Activated gamma-delta T cell treated with Interleukin-2 at 50 U/mL for 16 hours (primary cell): Measurements from ENCODE around the gene EDRF1.
"Not testable (repeated sequence)": the region's sequence is repeated elsewhere in the genome, so short reads cannot be mapped to it uniquely, and the experiment has no call there.

Source experiments
- DNase-seq: peaks from one replicate; pipeline ENCODE4 v3.0.0-alpha.2; 2020

Gene EDRF1

GRCh38 chr10:125707541-125708468 lies 11.7 kb upstream of the EDRF1 start:
- no peak for DNase-seq

- DNase-seq, result no peak
Observed at GRCh38 chr10:125708971-125709503, 10.5 kb upstream of the EDRF1 start.

- no peak for DNase-seq
Observed at GRCh38 chr10:125709553-125710474, 9.7 kb upstream of the EDRF1 start.

GRCh38 chr10:125711110-125711750 lies 8.3 kb upstream of the EDRF1 start:
- DNase-seq, result no peak

GRCh38 chr10:125714728-125715127 lies 4.8 kb upstream of the EDRF1 start:
- DNase-seq, result not testable (repeated sequence)

GRCh38 chr10:125720002-125720382 lies 483 bp downstream of the EDRF1 start:
- no peak for DNase-seq

- no peak for DNase-seq
Observed at GRCh38 chr10:125721035-125721434, 1.5 kb downstream of the EDRF1 start.

- no peak for DNase-seq
Observed at GRCh38 chr10:125722811-125723210, 3.3 kb downstream of the EDRF1 start.

- no peak for DNase-seq
Observed at GRCh38 chr10:125726914-125727313, 7.4 kb downstream of the EDRF1 start.

- no peak for DNase-seq
Observed at GRCh38 chr10:125727436-125727835, 7.9 kb downstream of the EDRF1 start.

GRCh38 chr10:125734148-125734547 lies 14.6 kb downstream of the EDRF1 start:
- no peak for DNase-seq

GRCh38 chr10:125734823-125735222 lies 15.3 kb downstream of the EDRF1 start:
- DNase-seq, result no peak

- no peak for DNase-seq
Observed at GRCh38 chr10:125738206-125738605, 18.7 kb downstream of the EDRF1 start.

GRCh38 chr10:125739994-125740679 lies 20.6 kb downstream of the EDRF1 start:
- DNase-seq, result no peak

GRCh38 chr10:125742465-125742864 lies 23.0 kb downstream of the EDRF1 start:
- DNase-seq, result no peak

GRCh38 chr10:125744909-125745308 lies 25.4 kb downstream of the EDRF1 start:
- DNase-seq, result no peak

- DNase-seq, result no peak
Observed at GRCh38 chr10:125747417-125747816, 27.9 kb downstream of the EDRF1 start.

- no peak for DNase-seq
Observed at GRCh38 chr10:125756196-125756595, 36.7 kb downstream of the EDRF1 start.

GRCh38 chr10:125756853-125757487 lies 37.5 kb downstream of the EDRF1 start:
- no peak for DNase-seq

GRCh38 chr10:125757742-125758141 lies 38.2 kb downstream of the EDRF1 start:
- no peak for DNase-seq

GRCh38 chr10:125761961-125762360 lies 42.5 kb downstream of the EDRF1 start:
- DNase-seq, result no peak
